Subcutaneous adipose tissue (tissue), 4 donors: Measurements from ENCODE around the gene GRIN2A. TPM values are rescaled to one million over a fixed set of nuclear protein-coding genes. Genes with fewer than 3 reads are reported as not detected.

ENCODE experiments used
- total RNA-seq, 4 donors: library from RNA; depleted of rRNA; stranded (reverse); fragments of >200 nt; gene quantifications; one replicate each; pipeline ENCODE4 v1.1.0, GENCODE V29; 2016
- TF ChIP-seq, protein P1 (sequence below): fragments of 450-650 bp; IDR thresholded peaks from one replicate; pipeline ENCODE4 v1.5.1; 2016; ENCODE audit warnings: low read depth, mild to moderate bottlenecking, control low read depth, antibody characterized with exemption, moderate library complexity

GRIN2A gene
- total RNA-seq, 4 donors from 2014 or later, result under 0.01 to 0.19 (median 0.17) TPM; not detected in 1

DNA sequence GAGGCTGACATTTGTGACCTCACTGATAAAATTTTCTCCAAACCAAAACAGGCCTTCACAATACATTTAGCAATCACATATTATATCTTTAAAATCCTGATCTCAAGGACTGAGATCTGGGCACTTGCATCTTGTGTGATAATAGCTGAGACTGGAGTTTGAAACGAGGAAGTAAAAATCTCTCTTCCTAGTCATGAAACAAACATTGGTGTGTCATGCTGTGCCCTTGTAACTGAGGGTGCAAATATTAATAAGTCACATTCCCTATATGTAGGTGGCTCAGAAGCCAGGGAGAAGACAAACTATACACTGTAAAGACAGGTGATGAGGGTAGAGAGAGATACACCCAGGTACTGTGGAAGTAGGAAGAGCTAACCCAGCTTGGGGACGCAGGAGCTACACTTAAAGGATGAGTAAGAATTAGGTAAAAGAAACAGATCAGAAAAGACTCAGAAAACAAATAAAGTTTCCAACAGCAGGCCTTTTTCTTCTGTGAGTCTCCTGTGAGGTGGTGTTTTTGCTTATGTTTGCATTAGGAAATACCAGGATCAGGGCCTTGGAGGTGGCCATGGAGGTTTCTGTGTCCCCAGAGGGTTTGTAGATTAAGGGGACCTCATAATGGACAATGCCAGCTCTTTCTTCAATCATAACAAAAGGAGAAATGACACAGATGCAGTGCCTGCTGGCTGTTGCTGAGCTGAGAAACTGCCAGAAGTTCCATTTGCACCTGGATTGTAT is 335.7 kb downstream of the GRIN2A start:
- TF ChIP-seq, protein P1, sequence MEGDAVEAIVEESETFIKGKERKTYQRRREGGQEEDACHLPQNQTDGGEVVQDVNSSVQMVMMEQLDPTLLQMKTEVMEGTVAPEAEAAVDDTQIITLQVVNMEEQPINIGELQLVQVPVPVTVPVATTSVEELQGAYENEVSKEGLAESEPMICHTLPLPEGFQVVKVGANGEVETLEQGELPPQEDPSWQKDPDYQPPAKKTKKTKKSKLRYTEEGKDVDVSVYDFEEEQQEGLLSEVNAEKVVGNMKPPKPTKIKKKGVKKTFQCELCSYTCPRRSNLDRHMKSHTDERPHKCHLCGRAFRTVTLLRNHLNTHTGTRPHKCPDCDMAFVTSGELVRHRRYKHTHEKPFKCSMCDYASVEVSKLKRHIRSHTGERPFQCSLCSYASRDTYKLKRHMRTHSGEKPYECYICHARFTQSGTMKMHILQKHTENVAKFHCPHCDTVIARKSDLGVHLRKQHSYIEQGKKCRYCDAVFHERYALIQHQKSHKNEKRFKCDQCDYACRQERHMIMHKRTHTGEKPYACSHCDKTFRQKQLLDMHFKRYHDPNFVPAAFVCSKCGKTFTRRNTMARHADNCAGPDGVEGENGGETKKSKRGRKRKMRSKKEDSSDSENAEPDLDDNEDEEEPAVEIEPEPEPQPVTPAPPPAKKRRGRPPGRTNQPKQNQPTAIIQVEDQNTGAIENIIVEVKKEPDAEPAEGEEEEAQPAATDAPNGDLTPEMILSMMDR, result no peak

DNA sequence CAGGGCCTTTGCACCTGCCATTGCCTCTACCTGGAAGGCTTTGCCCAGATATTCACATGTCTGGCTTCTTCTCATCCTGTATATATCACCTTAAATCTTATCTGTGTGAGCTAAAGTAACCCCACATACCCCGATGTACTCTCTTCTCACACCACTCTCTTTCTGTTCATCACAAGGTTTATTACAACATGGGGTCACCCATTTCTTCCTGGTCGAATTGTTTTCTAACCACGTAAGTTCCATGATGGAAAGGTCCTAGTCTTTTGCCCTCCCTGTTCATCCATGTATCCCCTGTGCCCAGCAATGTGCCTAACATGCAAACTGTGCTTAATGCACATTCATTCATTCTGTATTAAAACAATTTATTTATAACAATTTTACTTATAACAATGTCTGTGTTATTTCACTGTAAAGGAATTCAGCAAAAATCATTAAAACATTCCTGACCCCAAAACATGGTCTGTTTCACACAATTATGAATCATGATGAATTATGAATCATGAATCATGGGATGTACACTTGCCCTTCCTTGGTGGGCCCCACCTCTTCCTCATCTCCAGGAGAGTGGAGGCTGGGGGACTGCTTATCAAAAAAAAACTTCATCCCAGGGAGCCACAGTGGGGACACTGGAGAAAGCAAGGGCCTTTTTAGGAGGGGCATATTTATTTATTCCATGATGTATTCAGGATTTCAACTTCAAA is 336.4 kb downstream of the GRIN2A start:
- TF ChIP-seq, protein P1, result no peak

DNA sequence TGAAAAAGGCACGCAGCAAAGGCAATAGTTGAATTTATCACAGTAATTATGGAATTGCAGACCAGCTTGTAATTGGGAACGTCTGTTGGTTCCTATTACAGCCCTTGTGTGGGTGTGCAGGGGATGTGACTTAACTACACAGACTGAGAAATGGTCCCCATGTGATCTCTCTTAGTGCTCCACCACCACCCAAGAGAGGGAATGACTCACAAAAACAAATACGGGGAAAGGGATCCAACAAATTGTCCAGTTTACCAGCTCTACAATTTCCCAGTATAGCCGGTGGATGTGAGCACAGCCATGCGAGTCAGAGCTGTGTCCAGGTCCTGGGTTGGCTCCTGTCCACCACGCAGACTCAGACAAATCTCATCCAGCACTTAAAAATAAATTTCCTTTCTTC is 337.9 kb downstream of the GRIN2A start:
- TF ChIP-seq, protein P1, result no peak

DNA sequence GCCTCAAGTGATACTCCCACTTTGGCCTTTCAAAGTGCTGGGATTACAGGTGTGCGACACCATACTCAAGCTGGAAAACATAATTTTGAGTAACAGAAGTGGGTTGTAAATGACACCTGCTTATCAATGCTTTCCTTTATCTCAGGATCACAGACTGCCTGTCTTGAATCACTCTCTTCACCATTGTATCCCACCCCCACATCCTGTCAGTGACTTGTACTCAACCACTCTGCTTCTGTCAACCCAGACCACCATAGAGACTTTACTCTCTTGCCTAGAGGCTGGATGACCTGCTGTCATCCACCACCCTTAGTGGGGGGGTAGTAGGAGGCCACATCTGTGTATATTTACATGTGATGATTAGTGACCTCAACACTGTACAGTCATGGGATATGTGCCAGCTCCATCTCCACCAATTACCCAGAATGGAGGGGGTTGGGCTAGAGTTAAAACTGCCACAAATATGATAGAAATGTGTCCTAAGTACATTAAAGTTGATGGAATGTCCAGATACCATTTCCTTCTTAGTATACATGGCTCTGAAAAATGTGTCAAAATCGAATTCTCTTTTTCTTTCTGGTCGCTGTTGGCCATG is 338.7 kb downstream of the GRIN2A start:
- TF ChIP-seq, protein P1, result no peak

DNA sequence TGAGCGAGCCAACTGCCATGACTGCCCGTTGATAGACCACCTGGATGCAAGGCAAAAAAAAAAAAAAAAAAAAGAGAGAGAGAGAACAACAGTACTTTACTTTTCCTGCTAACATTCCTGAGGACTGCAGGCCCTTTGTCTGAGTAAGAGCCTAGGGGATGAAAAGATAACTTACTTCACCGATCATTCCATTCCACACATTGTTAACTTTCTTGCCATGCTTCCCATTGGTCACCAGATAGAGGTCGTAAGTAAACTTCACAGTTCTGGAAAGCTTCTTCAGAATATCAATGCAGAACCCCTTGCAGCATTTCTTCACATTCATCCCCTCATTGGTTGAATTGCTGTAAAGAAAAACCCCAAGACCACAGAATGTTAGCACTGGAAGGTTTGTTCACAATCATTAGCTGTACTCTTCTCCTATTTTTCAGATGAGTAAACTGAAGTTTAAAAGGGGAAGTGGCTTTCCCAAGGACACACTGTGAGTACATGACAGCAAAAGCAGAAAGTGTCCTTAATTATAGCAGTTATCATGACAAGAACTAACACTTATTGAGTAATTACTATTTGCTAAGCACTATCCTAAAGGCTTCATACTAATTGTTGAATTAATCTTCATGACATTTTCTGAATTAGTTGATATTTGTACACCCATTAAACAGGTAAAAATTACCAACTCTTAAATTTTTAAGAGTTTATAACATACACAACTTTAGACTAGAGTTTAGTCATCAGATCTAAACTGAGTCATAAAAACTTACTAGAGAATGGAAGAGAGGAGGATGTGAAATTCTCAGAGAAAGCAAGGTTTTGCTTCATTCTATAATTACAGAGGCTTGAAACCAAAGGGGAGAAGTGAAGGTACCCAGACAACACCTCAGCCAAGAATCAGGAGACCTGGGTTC is 341.2 kb downstream of the GRIN2A start:
- TF ChIP-seq, protein P1, result no peak

DNA sequence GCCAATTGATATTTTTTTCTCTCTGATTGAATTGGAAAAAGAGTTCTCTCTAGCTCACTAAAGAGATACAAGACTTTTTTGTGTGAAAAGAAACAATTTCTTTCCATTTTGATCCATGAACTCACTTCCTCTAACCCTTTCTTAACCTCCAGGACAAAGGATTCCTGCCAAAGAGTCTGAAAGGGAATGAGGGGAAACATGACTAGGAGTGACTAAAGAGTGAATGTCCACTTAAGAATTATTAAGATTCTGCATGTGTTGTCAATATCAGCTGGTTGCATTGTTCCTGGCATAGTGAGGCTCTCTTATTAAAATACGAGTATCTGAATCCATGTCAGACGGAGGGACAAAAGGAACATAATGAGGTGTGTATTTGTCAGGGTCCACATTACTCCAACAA is 344.7 kb downstream of the GRIN2A start:
- TF ChIP-seq, protein P1, result no peak
